ENCODE data around the gene C7orf33. TPM values are rescaled to one million over a fixed set of nuclear protein-coding genes. Genes with fewer than 3 reads are reported as not detected.

The C7orf33 gene
- total RNA-seq, 1 donor from 2014 or later, result not detected

GRCh38 chr7:148624735-148625134 is 34.2 kb downstream of the C7orf33 start:
- intact Hi-C loops (cut with micrococcal nuclease), result no loop called here

GRCh38 chr7:148625342-148625741 is 34.8 kb downstream of the C7orf33 start:
- intact Hi-C loops (cut with micrococcal nuclease), result no loop called here

- intact Hi-C loops (cut with micrococcal nuclease), result no loop called here
These were observed 36.3 kb downstream of the C7orf33 start for GRCh38 chr7:148626828-148627227.

- intact Hi-C loops (cut with micrococcal nuclease), result loop anchor here (1.0 to 2.0 kb wide), 3 partner anchors 70 to 311 kb away; partner anchors contain the start of genes CUL1 and EZH2
These were observed 37.4 kb downstream of the C7orf33 start for GRCh38 chr7:148628011-148628410.

- intact Hi-C loops (cut with micrococcal nuclease), result no loop called here
These were observed 39.5 kb downstream of the C7orf33 start for GRCh38 chr7:148630078-148630477.

GRCh38 chr7:148633761-148634160 is 43.2 kb downstream of the C7orf33 start:
- intact Hi-C loops (cut with micrococcal nuclease), result loop anchor here (1.0 kb wide), 1 partner anchor 250 kb away; no protein-coding TSS in a partner anchor

- intact Hi-C loops (cut with micrococcal nuclease), result no loop called here
These were observed 46.5 kb downstream of the C7orf33 start for GRCh38 chr7:148637094-148637493.

- intact Hi-C loops (cut with micrococcal nuclease), result no loop called here
These were observed 55.3 kb downstream of the C7orf33 start for GRCh38 chr7:148645898-148646297.

GRCh38 chr7:148650232-148650858 is 59.8 kb downstream of the C7orf33 start:
- intact Hi-C loops (cut with micrococcal nuclease), result no loop called here

- intact Hi-C loops (cut with micrococcal nuclease), result no loop called here
These were observed 62.2 kb downstream of the C7orf33 start for GRCh38 chr7:148652773-148653172.

GRCh38 chr7:148657929-148658328 is 67.4 kb downstream of the C7orf33 start:
- intact Hi-C loops (cut with micrococcal nuclease), result no loop called here

GRCh38 chr7:148661471-148661870 is 70.9 kb downstream of the C7orf33 start:
- intact Hi-C loops (cut with micrococcal nuclease), result no loop called here

- intact Hi-C loops (cut with micrococcal nuclease), result no loop called here
These were observed 72.1 kb downstream of the C7orf33 start for GRCh38 chr7:148662646-148663045.

- intact Hi-C loops (cut with micrococcal nuclease), result no loop called here
These were observed 73.8 kb downstream of the C7orf33 start for GRCh38 chr7:148664324-148664723.

- intact Hi-C loops (cut with micrococcal nuclease), result no loop called here
These were observed 74.7 kb downstream of the C7orf33 start for GRCh38 chr7:148665221-148665620.

Other genes starting within 250 kb of the C7orf33 start
- gene CUL1, start 108.1 kb downstream of the C7orf33 start, total RNA-seq, result 56.1 and 56.3 TPM in 2 replicates

Data from T-helper 1 cell treated with Interleukin-12 subunit alpha and Interleukin-12 subunit beta and Interleukin-4 antibody, amounts not matched to agents 30 ng/mL and 1 ng/mL, for 36 hours (primary cell).